SK-N-SH treated with all-trans-retinoic acid at 6 μM for 48 hours (cell line): ENCODE measurements around the gene RAF1.

Source experiments
- ATAC-seq: fragments of 200-7000 bp; cut with Tn5 transposase; 3 replicates; pipeline ENCODE4 v1.9.1; 2020; ENCODE audit warnings: mild to moderate bottlenecking, moderate library complexity
- ARNTL ChIP-seq: fragments of 450-650 bp; formaldehyde crosslinking; IDR thresholded peaks from 2 replicates; pipeline ENCODE4 v1.5.0; 2020; ENCODE audit warnings: low read depth, mild to moderate bottlenecking, moderate library complexity, borderline replicate concordance
- BACH2 ChIP-seq: fragments of 250-450 bp; sonication (Bioruptor Pico); IDR thresholded peaks from 2 replicates; pipeline ENCODE4 v1.9.0; 2021; ENCODE audit warnings: mild to moderate bottlenecking, borderline replicate concordance
- CSDC2 ChIP-seq: fragments of 250-450 bp; sonication (Bioruptor Pico); IDR thresholded peaks from 2 replicates; pipeline ENCODE4 v1.5.0; 2020; ENCODE audit warnings: mild to moderate bottlenecking, moderate library complexity
- GLIS3 ChIP-seq: fragments of 250-450 bp; sonication (Bioruptor Pico); IDR thresholded peaks from 2 replicates; pipeline ENCODE4 v1.5.0; 2020; ENCODE audit warnings: mild to moderate bottlenecking, moderate library complexity
- ISL1 ChIP-seq: fragments of 250-450 bp; sonication (Bioruptor Pico); IDR thresholded peaks from 2 replicates; pipeline ENCODE4 v2.1.2; 2022; ENCODE audit warnings: mild to moderate bottlenecking, moderate library complexity
- OSR1 ChIP-seq: fragments of 250-450 bp; sonication (Bioruptor Pico); IDR thresholded peaks from 2 replicates; pipeline ENCODE4 v1.8.0; 2022; ENCODE audit warnings: moderate library complexity, mild to moderate bottlenecking, inconsistent platforms
- PPARA ChIP-seq: fragments of 250-450 bp; sonication (Bioruptor Pico); IDR thresholded peaks from 2 replicates; pipeline ENCODE4 v1.5.0; 2020; ENCODE audit warnings: mild to moderate bottlenecking, borderline replicate concordance
- RARB ChIP-seq: fragments of 250-450 bp; sonication (Bioruptor Pico); IDR thresholded peaks from 2 replicates; pipeline ENCODE4 v1.8.0; 2021; ENCODE audit warnings: mild to moderate bottlenecking, moderate library complexity
- SNAI2 ChIP-seq: fragments of 250-450 bp; sonication (Bioruptor Pico); IDR thresholded peaks from 2 replicates; pipeline ENCODE4 v1.5.0; 2020; ENCODE audit warnings: mild to moderate bottlenecking, moderate library complexity
- TCF4 ChIP-seq: fragments of 250-450 bp; sonication (Bioruptor Pico); IDR thresholded peaks from 2 replicates; pipeline ENCODE4 v1.8.0; 2021; ENCODE audit warnings: mild to moderate bottlenecking, moderate library complexity, borderline replicate concordance
- TOX ChIP-seq: fragments of 250-450 bp; sonication (Bioruptor Pico); IDR thresholded peaks from 2 replicates; pipeline ENCODE4 v1.8.0; 2021; ENCODE audit warnings: mild to moderate bottlenecking, moderate library complexity, borderline replicate concordance
- ZC3H10 ChIP-seq: fragments of 250-450 bp; sonication (Bioruptor Pico); IDR thresholded peaks from 2 replicates; pipeline ENCODE4 v1.5.1; 2021; ENCODE audit warnings: mild to moderate bottlenecking, moderate library complexity
- ZFP3 ChIP-seq: fragments of 250-450 bp; sonication (Bioruptor Pico); IDR thresholded peaks from 2 replicates; pipeline ENCODE4 v1.5.0; 2020; ENCODE audit warnings: mild to moderate bottlenecking, moderate library complexity
- ZNF565 ChIP-seq: fragments of 450-650 bp; formaldehyde crosslinking; conservative IDR thresholded peaks from 2 replicates; pipeline ENCODE4 v1.5.0; 2020; ENCODE audit warnings: low read depth, mild to moderate bottlenecking, moderate library complexity
- ZNF70 ChIP-seq: fragments of 450-650 bp; formaldehyde crosslinking; IDR thresholded peaks from 2 replicates; pipeline ENCODE4 v1.5.0; 2020; ENCODE audit warnings: mild to moderate bottlenecking, moderate library complexity
- ZNF8 ChIP-seq: fragments of 450-650 bp; formaldehyde crosslinking; IDR thresholded peaks from 2 replicates; pipeline ENCODE4 v1.5.0; 2020; ENCODE audit warnings: mild to moderate bottlenecking, moderate library complexity
- TF ChIP-seq, protein P1 (sequence below): fragments of 250-450 bp; sonication (Bioruptor Pico); IDR thresholded peaks from 2 replicates; pipeline ENCODE4 v1.8.0; 2021; ENCODE audit warnings: low read depth, mild to moderate bottlenecking, moderate library complexity, borderline replicate concordance
- TF ChIP-seq, protein P2 (sequence below): fragments of 250-450 bp; sonication (Bioruptor Pico); IDR thresholded peaks from 2 replicates; pipeline ENCODE4 v1.5.1; 2020; ENCODE audit warnings: low read depth, mild to moderate bottlenecking, moderate library complexity
- TF ChIP-seq, protein P3 (sequence below): fragments of 250-450 bp; sonication (Bioruptor Pico); IDR thresholded peaks from 2 replicates; pipeline ENCODE4 v1.8.0; 2020; ENCODE audit warnings: mild to moderate bottlenecking, moderate library complexity, borderline replicate concordance

The RAF1 gene

DNA sequence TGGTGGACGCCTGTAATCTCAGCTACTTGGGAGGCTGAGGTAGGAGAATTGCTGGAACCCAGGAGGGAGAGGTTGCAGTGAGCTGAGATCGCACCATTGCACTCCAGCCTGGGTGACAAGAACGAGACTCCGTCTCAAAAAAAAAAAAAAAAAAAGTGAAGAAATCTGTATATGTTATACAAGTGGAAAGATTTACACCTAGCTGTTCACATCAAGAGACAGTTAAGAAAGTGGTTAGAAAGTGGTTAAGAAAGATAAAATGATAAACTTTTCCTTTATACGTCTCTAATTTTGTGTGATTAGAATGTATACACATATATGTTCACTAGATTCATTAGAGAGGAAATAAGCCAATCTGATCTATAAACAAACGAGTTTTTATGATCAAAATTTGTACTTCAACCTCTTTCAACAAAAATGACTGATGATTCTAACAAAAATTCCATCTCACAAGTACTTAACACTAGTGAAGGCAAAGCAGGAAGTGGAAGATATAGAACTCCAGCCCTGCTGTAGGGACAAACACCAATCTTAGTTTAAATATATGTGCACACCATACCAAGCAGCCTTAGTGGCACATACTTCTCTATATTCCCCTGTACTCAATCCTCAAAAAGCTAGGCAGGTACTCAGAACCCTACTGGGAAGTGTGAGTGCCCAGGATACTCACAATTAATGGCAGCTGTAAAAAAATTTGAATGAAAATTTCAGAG is 51.2 kb downstream of the RAF1 start (continued):
- TF ChIP-seq, protein P1, sequence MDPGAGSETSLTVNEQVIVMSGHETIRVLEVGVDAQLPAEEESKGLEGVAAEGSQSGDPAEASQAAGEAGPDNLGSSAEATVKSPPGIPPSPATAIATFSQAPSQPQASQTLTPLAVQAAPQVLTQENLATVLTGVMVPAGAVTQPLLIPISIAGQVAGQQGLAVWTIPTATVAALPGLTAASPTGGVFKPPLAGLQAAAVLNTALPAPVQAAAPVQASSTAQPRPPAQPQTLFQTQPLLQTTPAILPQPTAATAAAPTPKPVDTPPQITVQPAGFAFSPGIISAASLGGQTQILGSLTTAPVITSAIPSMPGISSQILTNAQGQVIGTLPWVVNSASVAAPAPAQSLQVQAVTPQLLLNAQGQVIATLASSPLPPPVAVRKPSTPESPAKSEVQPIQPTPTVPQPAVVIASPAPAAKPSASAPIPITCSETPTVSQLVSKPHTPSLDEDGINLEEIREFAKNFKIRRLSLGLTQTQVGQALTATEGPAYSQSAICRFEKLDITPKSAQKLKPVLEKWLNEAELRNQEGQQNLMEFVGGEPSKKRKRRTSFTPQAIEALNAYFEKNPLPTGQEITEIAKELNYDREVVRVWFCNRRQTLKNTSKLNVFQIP (CRISPR knock-in tag), result no peak
- no peak for TF ChIP-seq CSDC2 (CRISPR knock-in tag)
- TF ChIP-seq, protein P2, sequence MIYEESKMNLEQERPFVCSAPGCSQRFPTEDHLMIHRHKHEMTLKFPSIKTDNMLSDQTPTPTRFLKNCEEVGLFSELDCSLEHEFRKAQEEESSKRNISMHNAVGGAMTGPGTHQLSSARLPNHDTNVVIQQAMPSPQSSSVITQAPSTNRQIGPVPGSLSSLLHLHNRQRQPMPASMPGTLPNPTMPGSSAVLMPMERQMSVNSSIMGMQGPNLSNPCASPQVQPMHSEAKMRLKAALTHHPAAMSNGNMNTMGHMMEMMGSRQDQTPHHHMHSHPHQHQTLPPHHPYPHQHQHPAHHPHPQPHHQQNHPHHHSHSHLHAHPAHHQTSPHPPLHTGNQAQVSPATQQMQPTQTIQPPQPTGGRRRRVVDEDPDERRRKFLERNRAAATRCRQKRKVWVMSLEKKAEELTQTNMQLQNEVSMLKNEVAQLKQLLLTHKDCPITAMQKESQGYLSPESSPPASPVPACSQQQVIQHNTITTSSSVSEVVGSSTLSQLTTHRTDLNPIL (CRISPR knock-in tag), result no peak
- TF ChIP-seq ZC3H10 (CRISPR knock-in tag), result no peak
- TF ChIP-seq RARB (CRISPR knock-in tag), result no peak
- TF ChIP-seq BACH2 (CRISPR knock-in tag), result no peak
- TF ChIP-seq ZNF8 (CRISPR knock-in tag), result no peak
- TF ChIP-seq ZFP3, result no peak
- TF ChIP-seq, protein P3, sequence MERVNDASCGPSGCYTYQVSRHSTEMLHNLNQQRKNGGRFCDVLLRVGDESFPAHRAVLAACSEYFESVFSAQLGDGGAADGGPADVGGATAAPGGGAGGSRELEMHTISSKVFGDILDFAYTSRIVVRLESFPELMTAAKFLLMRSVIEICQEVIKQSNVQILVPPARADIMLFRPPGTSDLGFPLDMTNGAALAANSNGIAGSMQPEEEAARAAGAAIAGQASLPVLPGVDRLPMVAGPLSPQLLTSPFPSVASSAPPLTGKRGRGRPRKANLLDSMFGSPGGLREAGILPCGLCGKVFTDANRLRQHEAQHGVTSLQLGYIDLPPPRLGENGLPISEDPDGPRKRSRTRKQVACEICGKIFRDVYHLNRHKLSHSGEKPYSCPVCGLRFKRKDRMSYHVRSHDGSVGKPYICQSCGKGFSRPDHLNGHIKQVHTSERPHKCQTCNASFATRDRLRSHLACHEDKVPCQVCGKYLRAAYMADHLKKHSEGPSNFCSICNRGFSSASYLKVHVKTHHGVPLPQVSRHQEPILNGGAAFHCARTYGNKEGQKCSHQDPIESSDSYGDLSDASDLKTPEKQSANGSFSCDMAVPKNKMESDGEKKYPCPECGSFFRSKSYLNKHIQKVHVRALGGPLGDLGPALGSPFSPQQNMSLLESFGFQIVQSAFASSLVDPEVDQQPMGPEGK, result no peak
- TF ChIP-seq SNAI2 (CRISPR knock-in tag), result no peak
- TF ChIP-seq ZNF70, result no peak
- no peak for TF ChIP-seq GLIS3 (CRISPR knock-in tag)
- TF ChIP-seq ISL1 (CRISPR knock-in tag), result no peak
- no peak for TF ChIP-seq ARNTL

DNA sequence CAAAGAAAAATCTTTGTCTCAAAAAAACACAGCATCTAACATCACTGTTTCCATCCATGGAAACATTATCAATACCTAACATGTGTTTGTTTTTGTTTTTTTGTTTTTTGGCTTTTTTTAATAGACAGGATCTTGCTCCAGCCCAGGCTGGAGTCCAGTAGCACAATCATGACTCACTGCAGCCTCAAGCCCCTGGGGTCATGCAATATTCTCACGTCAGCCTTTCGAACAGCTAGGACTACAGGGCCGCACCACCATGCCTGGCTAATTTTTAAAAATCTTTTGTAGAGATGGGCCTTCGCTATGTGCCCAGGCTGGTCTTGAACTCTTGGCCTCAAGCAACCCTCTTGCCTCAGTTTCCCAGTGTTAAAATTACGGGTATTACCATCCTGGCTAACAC is 52.8 kb downstream of the RAF1 start:
- no peak for TF ChIP-seq RARB (CRISPR knock-in tag)
- no peak for TF ChIP-seq GLIS3 (CRISPR knock-in tag)
- TF ChIP-seq, protein P3, result no peak
- no peak for TF ChIP-seq BACH2 (CRISPR knock-in tag)

DNA sequence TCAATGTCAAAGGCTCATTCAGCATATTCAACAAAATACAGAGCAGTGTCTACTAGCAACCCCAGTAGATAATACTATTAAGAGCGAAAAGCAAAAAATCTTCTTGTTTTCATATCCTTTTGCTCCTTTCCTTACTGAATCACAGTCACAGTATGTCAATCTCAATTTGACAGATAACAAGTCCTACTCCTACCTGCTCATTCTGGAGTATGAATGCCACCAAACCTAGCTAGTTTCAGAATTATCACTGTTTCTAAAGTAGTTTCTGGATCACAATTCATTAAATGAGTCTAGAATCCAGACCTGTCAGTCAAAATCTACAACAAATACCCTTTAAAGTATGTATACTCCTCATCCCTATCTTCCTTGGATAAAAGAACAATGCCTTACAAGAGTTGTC is 55.5 kb downstream of the RAF1 start:
- TF ChIP-seq RARB (CRISPR knock-in tag), result no peak
- no peak for TF ChIP-seq ZFP3
- no peak for TF ChIP-seq ZNF8 (CRISPR knock-in tag)
- no peak for TF ChIP-seq ARNTL
- no peak for TF ChIP-seq ZC3H10 (CRISPR knock-in tag)
- TF ChIP-seq TOX (CRISPR knock-in tag), result no peak
- no peak for TF ChIP-seq TCF4 (CRISPR knock-in tag)
- no peak for TF ChIP-seq CSDC2 (CRISPR knock-in tag)
- no peak for TF ChIP-seq GLIS3 (CRISPR knock-in tag)
- no peak for TF ChIP-seq ISL1 (CRISPR knock-in tag)
- TF ChIP-seq BACH2 (CRISPR knock-in tag), result no peak
- TF ChIP-seq OSR1, result no peak
- TF ChIP-seq, protein P3, result no peak
- no peak for TF ChIP-seq SNAI2 (CRISPR knock-in tag)
- TF ChIP-seq, protein P1 (CRISPR knock-in tag), result no peak
- no peak for TF ChIP-seq ZNF565 (CRISPR knock-in tag)
- TF ChIP-seq ZNF70, result no peak
- no peak for TF ChIP-seq PPARA
- TF ChIP-seq, all 23 proteins: peak for 0
- no peak for ATAC-seq

More for the DNA sequence above, 52.8 kb downstream of the RAF1 start:
- ATAC-seq, result no peak
